HG02759 (cell line): ENCODE measurements around the gene MESP1.

Experiments
- ATAC-seq: cut with Tn5 transposase; IDR thresholded peaks from one replicate; pipeline ENCODE4 v1.9.1; 2021; ENCODE audit warnings: mild to moderate bottlenecking, moderate library complexity; ENCODE audit not compliant: unreplicated experiment

Gene MESP1

GRCh38 chr15:89732451-89733172, 18.4 kb downstream of the MESP1 start:
- no peak for ATAC-seq

- no peak for ATAC-seq
Observed at GRCh38 chr15:89731275-89731674, 19.8 kb downstream of the MESP1 start.

- ATAC-seq = no peak
Observed at GRCh38 chr15:89728254-89728653, 22.8 kb downstream of the MESP1 start.

- ATAC-seq = no peak
Observed at GRCh38 chr15:89725064-89725463, 26.0 kb downstream of the MESP1 start.

GRCh38 chr15:89724621-89725020, 26.4 kb downstream of the MESP1 start:
- ATAC-seq = no peak

- no peak for ATAC-seq
Observed at GRCh38 chr15:89723031-89723430, 28.0 kb downstream of the MESP1 start.

- no peak for ATAC-seq
Observed at GRCh38 chr15:89714775-89715174, 36.3 kb downstream of the MESP1 start.

GRCh38 chr15:89707577-89707976, 43.5 kb downstream of the MESP1 start:
- ATAC-seq = no peak

GRCh38 chr15:89704411-89704810, 46.6 kb downstream of the MESP1 start:
- no peak for ATAC-seq
